OCI-LY1 (cell line): Measurements from ENCODE around the gene MLH3.

ENCODE experiments used
- CTCF ChIP-seq: fragments of 200-600 bp; sonication (generic), shearing (Covaris generic); IDR thresholded peaks from 2 replicates; pipeline ENCODE4 v1.5.1; 2017; ENCODE audit warnings: mild to moderate bottlenecking, antibody characterized with exemption, low read length, moderate library complexity, mixed read lengths
- EZH2 ChIP-seq: fragments of 200-600 bp; sonication (generic), shearing (Covaris generic); IDR thresholded peaks from 2 replicates; pipeline ENCODE4 v1.8.0; 2017; ENCODE audit warnings: borderline replicate concordance, mixed run types, mild to moderate bottlenecking, antibody characterized with exemption, low read length, moderate library complexity, mixed read lengths

GRCh38 chr14:75067212-75067611 lies 15.9 kb upstream of the MLH3 start:
- TF ChIP-seq CTCF (no peak), EZH2 (no peak)
